ENCODE data around the gene GSS. TPM values are rescaled to one million over a fixed set of nuclear protein-coding genes. Genes with fewer than 3 reads are reported as not detected.

The GSS gene
- total and polyA plus RNA-seq, 2 of the 8 experiments (the other 6 are each of a cell fraction or from before 2014, with no cell fraction given): 34.6 to 43.2 TPM

GRCh38 chr20:34990661-34991214 is 35.1 kb upstream of the GSS start:
- Histone ChIP-seq H2BK120ac (replicated peaks; ENCODE audit: low read depth, low read length) (no peak overlapping the region), H3K27me3 (replicated peaks in 1 of 4; ENCODE audit: control insufficient read depth in 3 of 4, extremely low read depth in 1 of 4, insufficient read depth in 3 of 4, low read length in 3 of 4) (peaks cover 0 to 5% (median 2%) of the 10 kb centered on the region in 4 experiments; a peak in 3 of 7 replicates), H3K4me1 (replicated peaks in 1 of 4; ENCODE audit: control insufficient read depth in 3 of 4, insufficient read depth in 4 of 4, low read length in 3 of 4) (peaks cover 0 to 5% (median 0%) of the 10 kb centered on the region in 4 experiments; a peak in 2 of 7 replicates), H3K79me1 (ENCODE audit: low read depth, low read length) (no peaks in the 10 kb centered on the region), H3K18ac (ENCODE audit: extremely low read depth, low read length) (no peak overlapping the region), H3K4ac (replicated peaks; ENCODE audit: insufficient read length, low read depth, low read length) (no peak overlapping the region), H3K9ac (replicated peaks in 1 of 4; ENCODE audit: extremely low read depth in 1 of 4, low read depth in 3 of 4, low read length in 3 of 4) (no peak overlapping the region), H3K36me3 (ENCODE audit: control insufficient read depth in 2 of 4, insufficient read depth in 4 of 4, low read length in 3 of 4) (peaks cover 0 to 3% (median 1%) of the 10 kb centered on the region in 4 experiments; a peak in 2 of 8 replicates), H4K91ac (replicated peaks; ENCODE audit: insufficient read length, low read length) (no peak overlapping the region), H2BK20ac (ENCODE audit: low read length) (no peak overlapping the region), H3K27ac (ENCODE audit: low read depth, low read length) (no peak overlapping the region; the same call in 1 of the 2 replicates), H2AFZ (ENCODE audit: low read length) (no peak overlapping the region), H4K20me1 (replicated peaks in 1 of 2; ENCODE audit: control insufficient read depth in 1 of 2, insufficient read depth in 2 of 2, low read length in 2 of 2) (peaks cover 0 to 2% of the 10 kb centered on the region in 2 experiments), H2BK5ac (ENCODE audit: low read depth, low read length) (no peak overlapping the region), H2AK5ac (ENCODE audit: low read depth, low read length) (no peak overlapping the region), H4K5ac (ENCODE audit: insufficient read length, low read depth, low read length) (no peak overlapping the region), H3K56ac (replicated peaks; ENCODE audit: insufficient read length, low read depth, low read length) (no peak overlapping the region), H3K23ac (ENCODE audit: insufficient read length) (no peak overlapping the region), H4K8ac (ENCODE audit: extremely low read depth, insufficient read depth, low read length) (no peak overlapping the region), H2BK15ac (ENCODE audit: low read length) (no peak overlapping the region), H3K23me2 (ENCODE audit: low read depth, low read length) (no peaks in the 10 kb centered on the region), H3K4me3 (ENCODE audit: extremely low read depth in 1 of 4, insufficient read depth in 2 of 4, low read depth in 3 of 4, low read length in 4 of 4) (no peak overlapping the region), H3K4me2 (ENCODE audit: insufficient read depth in 1 of 2, low read depth in 2 of 2, low read length in 2 of 2) (no peak overlapping the region), H3K79me2 (ENCODE audit: control insufficient read depth in 1 of 2, insufficient read depth in 2 of 2, low read length in 2 of 2) (no peaks in the 10 kb centered on the region), H3K14ac (ENCODE audit: insufficient read length) (no peak overlapping the region), H3K9me3 (ENCODE audit: insufficient read depth in 2 of 2, low read depth in 1 of 2, low read length in 1 of 2) (no peaks in the 10 kb centered on the region), H2BK12ac (ENCODE audit: low read depth, low read length) (no peak overlapping the region)
- no peak for FAIRE-seq
- DNase-seq (ENCODE audit: low read depth in 1 of 2, low spot score in 2 of 2): no peak
- no peak for TF ChIP-seq GABPA (IDR thresholded peaks at IDR 0.05; ENCODE audit: borderline replicate concordance, insufficient read depth, low read length)
- no peak for TF ChIP-seq POLR2AphosphoS5 (IDR thresholded peaks at IDR 0.05; ENCODE audit: low read depth, low read length)
- TF ChIP-seq TAF1 (IDR thresholded peaks at IDR 0.05; ENCODE audit: low read depth, low read length): no peak
- no peak for TF ChIP-seq JUN (IDR thresholded peaks at IDR 0.05; ENCODE audit: low read depth, low read length)
- no peak for TF ChIP-seq RAD21 (IDR thresholded peaks at IDR 0.05 in 1 of 2, conservative IDR thresholded peaks at IDR 0.05 in 1 of 2; ENCODE audit: low read depth in 2 of 2, low read length in 2 of 2)
- no peak for TF ChIP-seq POLR2A (IDR thresholded peaks at IDR 0.05; ENCODE audit: control extremely low read depth in 1 of 2, low read depth in 2 of 2, low read length in 2 of 2)
- TF ChIP-seq ASH2L (IDR thresholded peaks at IDR 0.05; ENCODE audit: low read length): no peak
- no peak for TF ChIP-seq CEBPB (IDR thresholded peaks at IDR 0.05; ENCODE audit: low read depth, low read length)
- TF ChIP-seq CTCF (IDR thresholded peaks at IDR 0.05; ENCODE audit: control extremely low read depth in 1 of 3, insufficient read depth in 1 of 3, low read depth in 1 of 3, low read length in 3 of 3): no peak
- ChIA-PET POLR2A (ENCODE audit: partially characterized antibody) (interaction anchor here (0.6 kb wide), 1 partner anchor 1338 kb away, joined by 3 read pairs; no protein-coding TSS in a partner anchor), CTCF (ENCODE audit: partially characterized antibody) (interaction anchor here (0.9 to 2.1 kb wide), 3 partner anchors 11 to 116 kb away, joined by 3 to 8 read pairs (median 3); no protein-coding TSS in a partner anchor)
- 93% methylated on average over 17 of the region's 18 CpGs; no CpG with 5 or more reads in 1 of the 2 experiments for WGBS, 2 experiments (ENCODE audit: extremely low coverage in 1 of 2, insufficient coverage in 1 of 2, insufficient read length in 1 of 2, insufficient replicate concordance in 2 of 2, low coverage in 1 of 2, low lambda C conversion rate in 2 of 2, missing lambda C conversion rate in 1 of 2)

All from H1 (cell line).